Caco-2 (cell line): ENCODE data around the gene ENPP3. TPM values are rescaled to one million over a fixed set of nuclear protein-coding genes. Genes with fewer than 3 reads are reported as not detected.

Source experiments
- BruUV-seq: library from RNA; stranded (reverse); fragments of 400-500 nt; replicated peaks from 2 replicates; lab custom pipeline; 2021; lab: Mats Ljungman, UMichigan
- CTCF ChIA-PET: fragments of 300-600 bp; sonication (Branson Sonifier 250); formaldehyde crosslinking; loops from one replicate; lab custom pipeline; 2022; ENCODE audit warnings: antibody characterized with exemption; lab: Charles Lee
- POLR2A ChIA-PET: fragments of 300-600 bp; sonication (Branson Sonifier 250); formaldehyde crosslinking; loops from one replicate; lab custom pipeline; 2022; ENCODE audit warnings: antibody characterized with exemption; lab: Charles Lee
- DNase-seq, 2 experiments: peaks; one replicate each; pipeline versions ENCODE4 v3.0.0 to v3.0.0-alpha.2; 2020 to 2022
- H3K27me3 ChIP-seq: replicated peaks from 2 replicates; pipeline ENCODE4 v1.6.0; 2011; ENCODE audit warnings: low read length; ENCODE audit not compliant: control insufficient read depth, insufficient read depth
- H3K36me3 ChIP-seq: 2 replicates; pipeline ENCODE4 v1.5.1; 2011; ENCODE audit warnings: low read length; ENCODE audit not compliant: control insufficient read depth, insufficient read depth
- H3K4me1 ChIP-seq: fragments of 250-450 bp; sonication (Bioruptor Pico); 2 replicates; pipeline ENCODE4 v1.5.1; 2020; ENCODE audit warnings: mild to moderate bottlenecking
- H3K4me3 ChIP-seq: 2 replicates; pipeline ENCODE4 v1.5.1; 2011; ENCODE audit warnings: low read depth, mild to moderate bottlenecking, control low read depth, low read length
- H3K9me3 ChIP-seq: fragments of 250-450 bp; sonication (Bioruptor Pico); 2 replicates; pipeline ENCODE4 v1.5.1; 2020; ENCODE audit warnings: mild to moderate bottlenecking, moderate library complexity
- H3K27ac Mint-ChIP-seq: one replicate; pipeline ENCODE4 v1.8.0; 2022; ENCODE audit warnings: mixed read lengths; ENCODE audit not compliant: unreplicated experiment
- H3K27me3 Mint-ChIP-seq: one replicate; pipeline ENCODE4 v1.8.0; 2022; ENCODE audit warnings: mixed read lengths; ENCODE audit not compliant: insufficient read depth, unreplicated experiment
- H3K36me3 Mint-ChIP-seq: one replicate; pipeline ENCODE4 v1.8.0; 2022; ENCODE audit warnings: mild to moderate bottlenecking, mixed read lengths; ENCODE audit not compliant: insufficient read depth, unreplicated experiment
- H3K4me1 Mint-ChIP-seq: one replicate; pipeline ENCODE4 v1.8.0; 2022; ENCODE audit warnings: low read depth, mixed read lengths; ENCODE audit not compliant: unreplicated experiment
- H3K4me3 Mint-ChIP-seq: one replicate; pipeline ENCODE4 v1.8.0; 2022; ENCODE audit warnings: mild to moderate bottlenecking, moderate library complexity, mixed read lengths; ENCODE audit not compliant: unreplicated experiment
- H3K9me3 Mint-ChIP-seq: one replicate; pipeline ENCODE4 v1.8.0; 2022; ENCODE audit warnings: mixed read lengths; ENCODE audit not compliant: unreplicated experiment
- intact Hi-C: fragments of 100-400 bp; cut with micrococcal nuclease; formaldehyde crosslinking; loops from one replicate; pipeline ENCODE4 v1.10.0; 2022; ENCODE audit not compliant: unreplicated experiment
- total RNA-seq: library from RNA; stranded (reverse); gene quantifications from 2 replicates; pipeline ENCODE4 v1.2.3, GENCODE V29; 2022
- TF ChIP-seq, protein P1 (sequence below), 2 experiments: fragments of 200-600 bp in 1 of 2; IDR thresholded peaks; 1 replicate in 1 of 2; 2 replicates in 1 of 2; pipeline versions ENCODE4 v1.5.1 to v1.8.0; 2011 to 2022; ENCODE audit warnings: antibody characterized with exemption in 1 of 2, control low read depth in 1 of 2, inconsistent platforms in 1 of 2, low read depth in 1 of 2, low read length in 1 of 2, mild to moderate bottlenecking in 1 of 2, moderate library complexity in 1 of 2; ENCODE audit not compliant: insufficient read depth in 1 of 2, severe bottlenecking in 1 of 2, unreplicated experiment in 1 of 2

ENPP3 gene
- total RNA-seq, 1 experiment from 2014 or later, result not detected

DNA sequence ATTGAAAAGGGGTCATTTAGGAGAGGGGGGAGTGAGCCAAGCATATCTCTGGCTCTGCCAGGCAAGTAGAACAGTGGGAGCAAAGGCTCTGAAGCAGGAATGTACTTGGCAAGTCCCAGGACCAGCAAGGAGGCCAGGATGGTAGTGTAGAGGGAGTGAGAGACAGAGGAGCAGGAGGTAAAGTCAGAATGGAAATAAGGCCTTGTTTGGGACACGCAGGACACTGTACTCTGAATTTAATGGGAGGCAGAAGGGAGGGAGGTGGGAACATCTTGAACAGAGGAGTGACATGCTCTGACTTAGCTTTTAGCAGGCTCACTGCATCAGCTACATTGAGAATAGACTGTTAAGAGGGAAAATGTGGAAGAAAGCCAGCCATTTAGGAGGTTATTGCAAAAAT lies 133.7 kb downstream of the ENPP3 start:
- intact Hi-C loops, result no loop called here
- CTCF ChIA-PET, result no interaction called here
- no peak for DNase-seq
- Mint-ChIP-seq H3K9me3 (no peaks in the 10 kb centered on the region), H3K4me3 (no peak overlapping the region), H3K27ac (no peak overlapping the region), H3K27me3 (peaks cover 3% of the 10 kb centered on the region), H3K4me1 (no peaks in the 10 kb centered on the region), H3K36me3 (no peaks in the 10 kb centered on the region)
- Histone ChIP-seq H3K9me3 (no peaks in the 10 kb centered on the region), H3K36me3 (no peaks in the 10 kb centered on the region), H3K27me3 (no peaks in the 10 kb centered on the region), H3K4me3 (no peak overlapping the region), H3K4me1 (no peaks in the 10 kb centered on the region)
- POLR2A ChIA-PET, result no interaction called here
- no TSS peak for BruUV-seq
- TF ChIP-seq, protein P1, sequence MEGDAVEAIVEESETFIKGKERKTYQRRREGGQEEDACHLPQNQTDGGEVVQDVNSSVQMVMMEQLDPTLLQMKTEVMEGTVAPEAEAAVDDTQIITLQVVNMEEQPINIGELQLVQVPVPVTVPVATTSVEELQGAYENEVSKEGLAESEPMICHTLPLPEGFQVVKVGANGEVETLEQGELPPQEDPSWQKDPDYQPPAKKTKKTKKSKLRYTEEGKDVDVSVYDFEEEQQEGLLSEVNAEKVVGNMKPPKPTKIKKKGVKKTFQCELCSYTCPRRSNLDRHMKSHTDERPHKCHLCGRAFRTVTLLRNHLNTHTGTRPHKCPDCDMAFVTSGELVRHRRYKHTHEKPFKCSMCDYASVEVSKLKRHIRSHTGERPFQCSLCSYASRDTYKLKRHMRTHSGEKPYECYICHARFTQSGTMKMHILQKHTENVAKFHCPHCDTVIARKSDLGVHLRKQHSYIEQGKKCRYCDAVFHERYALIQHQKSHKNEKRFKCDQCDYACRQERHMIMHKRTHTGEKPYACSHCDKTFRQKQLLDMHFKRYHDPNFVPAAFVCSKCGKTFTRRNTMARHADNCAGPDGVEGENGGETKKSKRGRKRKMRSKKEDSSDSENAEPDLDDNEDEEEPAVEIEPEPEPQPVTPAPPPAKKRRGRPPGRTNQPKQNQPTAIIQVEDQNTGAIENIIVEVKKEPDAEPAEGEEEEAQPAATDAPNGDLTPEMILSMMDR (IDR thresholded peaks at IDR 0.05; ENCODE audit: insufficient read depth in 1 of 2, low read depth in 1 of 2, low read length in 1 of 2, severe bottlenecking in 1 of 2, unreplicated experiment in 1 of 2), result no peak

DNA sequence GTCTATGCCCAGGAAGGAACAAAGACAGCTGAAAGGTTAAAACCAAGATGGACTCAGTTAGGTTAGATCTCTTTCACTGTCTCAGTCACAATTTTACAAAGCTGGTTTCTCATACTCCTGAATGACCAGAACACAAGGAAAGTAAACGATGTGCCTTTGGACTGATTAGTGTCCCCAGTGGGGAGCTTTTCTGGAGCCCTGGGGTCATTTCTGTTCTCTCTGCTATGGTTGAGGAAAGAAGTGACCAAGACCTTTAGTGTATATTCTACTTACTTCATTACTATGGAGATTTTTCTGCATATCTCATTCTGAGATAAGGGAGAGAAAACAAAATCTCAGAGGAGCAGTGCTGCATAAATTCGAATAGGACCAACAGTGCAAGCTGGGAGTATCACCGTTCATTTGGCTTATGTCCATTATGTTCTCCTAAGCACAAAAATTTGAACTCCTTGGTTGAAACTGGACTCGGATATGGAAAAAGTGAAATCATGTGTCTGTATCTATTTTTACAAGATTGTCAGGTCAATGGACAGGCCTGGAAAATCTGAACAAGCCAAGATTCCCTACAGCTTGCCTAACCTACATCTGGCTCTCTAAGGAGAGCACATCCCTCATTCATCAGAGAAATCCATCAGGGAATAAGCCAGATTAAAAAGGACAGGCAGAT lies 136.3 kb downstream of the ENPP3 start:
- POLR2A ChIA-PET, result no interaction called here
- H3K4me1 ChIP-seq, result no peaks in the 10 kb centered on the region
- no peaks in the 10 kb centered on the region for H3K4me1 Mint-ChIP-seq
- H3K27me3 ChIP-seq, result no peaks in the 10 kb centered on the region
- H3K36me3 ChIP-seq, result no peaks in the 10 kb centered on the region
- TF ChIP-seq, protein P1 (IDR thresholded peaks at IDR 0.05; ENCODE audit: insufficient read depth in 1 of 2, low read depth in 1 of 2, low read length in 1 of 2, severe bottlenecking in 1 of 2, unreplicated experiment in 1 of 2), result no peak
- no peak for DNase-seq
- H3K9me3 Mint-ChIP-seq, result no peaks in the 10 kb centered on the region
- no peak overlapping the region for H3K4me3 ChIP-seq
- no TSS peak for BruUV-seq
- H3K9me3 ChIP-seq, result no peaks in the 10 kb centered on the region
- H3K36me3 Mint-ChIP-seq, result no peaks in the 10 kb centered on the region
- CTCF ChIA-PET, result no interaction called here
- H3K27ac Mint-ChIP-seq, result no peak overlapping the region
- intact Hi-C loops, result no loop called here
- no peak overlapping the region for H3K4me3 Mint-ChIP-seq
- peaks cover 3% of the 10 kb centered on the region for H3K27me3 Mint-ChIP-seq

DNA sequence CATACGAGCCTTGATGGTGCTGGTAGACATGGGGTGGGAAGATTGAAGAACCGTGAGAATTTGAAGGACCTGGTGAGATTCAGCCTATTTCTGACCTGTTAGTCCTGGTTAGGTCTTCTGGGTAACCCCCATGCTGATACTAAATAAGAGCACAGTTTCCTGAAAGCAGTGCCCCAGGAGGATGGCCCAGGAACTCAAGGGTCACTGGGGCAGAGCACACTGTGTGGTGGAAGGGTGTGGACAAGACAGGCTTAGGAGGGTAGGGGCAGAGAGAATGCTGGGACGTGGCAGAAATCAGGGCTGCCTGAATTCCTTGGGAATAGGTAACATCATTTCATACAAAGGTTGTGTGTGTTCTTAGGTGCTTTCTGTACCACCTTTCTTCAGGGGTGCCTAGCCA lies 138.8 kb downstream of the ENPP3 start:
- no TSS peak for BruUV-seq
- intact Hi-C loops, result no loop called here
- POLR2A ChIA-PET, result no interaction called here
- Mint-ChIP-seq H3K4me1 (no peaks in the 10 kb centered on the region), H3K4me3 (no peak overlapping the region), H3K27ac (no peak overlapping the region), H3K27me3 (no peaks in the 10 kb centered on the region), H3K36me3 (no peaks in the 10 kb centered on the region), H3K9me3 (no peaks in the 10 kb centered on the region)
- CTCF ChIA-PET, result no interaction called here
- DNase-seq, result no peak
- Histone ChIP-seq H3K9me3 (no peaks in the 10 kb centered on the region), H3K4me1 (no peaks in the 10 kb centered on the region), H3K27me3 (no peaks in the 10 kb centered on the region), H3K36me3 (no peaks in the 10 kb centered on the region), H3K4me3 (no peak overlapping the region)
- TF ChIP-seq, protein P1 (IDR thresholded peaks at IDR 0.05; ENCODE audit: insufficient read depth in 1 of 2, low read depth in 1 of 2, low read length in 1 of 2, severe bottlenecking in 1 of 2, unreplicated experiment in 1 of 2), result no peak
